Measurements from ENCODE around the gene ZNF780B.

DNA sequence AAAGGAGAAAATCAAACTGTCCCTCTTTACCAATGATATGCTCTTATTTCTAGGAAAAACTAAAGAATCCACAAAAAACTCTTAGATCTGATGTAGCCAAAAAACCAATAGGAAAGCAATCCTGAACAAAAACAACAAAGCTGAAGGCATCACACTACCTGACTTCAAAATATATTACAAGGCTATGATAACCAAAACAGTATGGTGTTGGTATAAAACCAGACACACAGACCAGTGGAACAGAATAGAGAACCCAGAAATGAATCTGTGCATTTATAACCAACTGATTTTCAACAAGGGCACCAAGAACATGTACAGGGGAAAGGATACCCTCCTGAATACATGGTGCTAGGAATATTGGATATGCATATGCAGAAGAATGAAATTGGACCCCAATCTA, 68.9 kb downstream of the ZNF780B start:
- no peak for TF ChIP-seq CTCF (IDR thresholded peaks at IDR 0.05)
- no peak for TF ChIP-seq POLR2A (IDR thresholded peaks at IDR 0.05)
